NK-92 (cell line): ENCODE measurements around the gene NPNT.

ENCODE experiments used
- DNase-seq: peaks from one replicate; lab custom pipeline; 2025; ENCODE audit not compliant: unreplicated experiment; lab: John Stamatoyannopoulos, UW

NPNT gene

DNA sequence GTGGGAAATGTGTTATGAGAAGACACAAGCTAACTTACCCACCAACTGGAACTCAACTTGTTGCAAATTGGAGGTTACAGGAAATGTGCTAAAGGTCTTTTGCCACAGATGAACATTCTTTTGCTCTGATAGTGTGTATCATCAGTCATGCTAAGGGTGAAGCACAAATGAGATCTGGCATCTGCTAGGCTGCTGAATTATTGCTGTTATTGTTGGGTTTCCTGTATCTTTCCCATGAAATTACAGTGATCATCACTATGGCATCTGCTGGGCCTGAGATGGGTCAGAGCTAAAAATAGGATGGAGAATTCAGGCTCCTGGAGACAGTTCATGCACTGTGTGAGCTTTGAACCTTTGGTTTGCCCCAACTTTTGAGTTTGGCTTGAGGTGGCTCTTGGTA, 124.5 kb downstream of the NPNT start:
- no peak for DNase-seq
